Activated CD4-positive, alpha-beta T cell treated with anti-CD3 and anti-CD28 coated beads for 4 hours (primary cell): ENCODE measurements around the gene INHBE.
A peak's percentile ranks its signal among the peaks of the same experiment; 100 is the strongest.
"Not testable (repeated sequence)": the region's sequence is repeated elsewhere in the genome, so short reads cannot be mapped to it uniquely, and the experiment has no call there.

ENCODE experiments used
- DNase-seq, 2 donors: peaks; one replicate each; pipeline ENCODE4 v3.0.0-alpha.2; 2020

Gene INHBE

GRCh38 chr12:57454566-57455373, at the start of gene INHBE:
INHBE (plus strand) TSS chr12:57455307; CDS start chr12:57455537, 230 bp downstream.
- DNase-seq: no peak

DNA sequence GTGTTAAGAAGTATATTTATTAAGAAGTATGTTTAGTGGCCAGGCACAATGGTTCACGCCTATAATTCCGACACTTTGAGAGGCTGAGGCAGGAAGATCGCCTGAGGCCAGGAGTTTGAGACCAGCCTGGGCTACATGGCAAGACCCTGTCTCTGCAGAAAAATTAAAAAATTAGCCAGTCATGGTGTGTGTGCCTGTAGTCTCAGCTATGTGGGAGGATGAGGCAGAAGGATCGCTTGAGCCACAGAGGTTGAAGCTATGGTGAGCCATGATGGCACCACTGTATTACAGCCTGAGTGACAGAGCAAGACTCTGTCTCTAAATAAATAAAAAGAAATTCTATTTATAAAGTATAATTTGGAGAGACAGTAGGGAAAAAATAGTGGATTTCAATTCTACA, 44.6 kb upstream of the INHBE start:
- DNase-seq: no peak

DNA sequence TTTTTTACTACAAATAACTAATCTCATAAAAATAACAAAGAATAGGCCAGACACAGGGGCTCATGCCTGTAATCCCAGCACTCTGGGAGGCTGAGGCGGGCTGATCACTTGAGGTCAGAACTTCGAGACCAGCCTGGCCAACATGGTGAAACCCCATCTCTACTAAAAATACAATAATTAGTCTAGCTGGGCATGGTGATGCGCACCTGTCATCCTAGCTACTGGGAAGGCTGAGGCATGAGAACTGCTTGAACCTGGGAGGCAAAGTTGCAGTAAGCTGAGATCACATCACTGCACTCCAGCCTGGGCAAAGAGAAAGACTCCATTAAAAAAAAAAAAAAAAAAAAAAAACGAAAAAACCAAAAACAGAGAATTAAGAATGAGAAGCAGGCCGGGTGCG, 40.9 kb upstream of the INHBE start:
- DNase-seq: not testable (repeated sequence)

DNA sequence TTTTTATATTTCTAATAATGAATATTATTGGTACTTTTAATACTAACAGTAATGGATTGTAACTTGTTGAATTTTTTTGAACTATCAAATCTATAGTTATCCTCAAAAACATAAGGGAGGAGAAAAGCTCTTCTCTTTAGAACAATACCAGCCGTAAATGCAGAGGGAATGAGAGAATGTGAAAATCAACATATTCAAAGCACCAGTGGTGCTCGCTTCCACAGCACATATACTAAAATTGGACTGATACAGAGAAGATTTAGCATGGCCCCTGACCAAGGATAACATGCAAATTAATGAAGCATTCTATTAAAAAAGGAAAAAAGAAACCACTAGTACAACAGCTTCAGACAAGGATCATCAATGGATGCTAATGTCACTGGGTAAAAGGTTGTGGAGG, 40.0 kb upstream of the INHBE start:
- DNase-seq: no peak

GRCh38 chr12:57416039-57416996, 38.8 kb upstream of the INHBE start:
- no peak for DNase-seq

GRCh38 chr12:57418255-57418654, 36.9 kb upstream of the INHBE start:
- DNase-seq: no peak

DNA sequence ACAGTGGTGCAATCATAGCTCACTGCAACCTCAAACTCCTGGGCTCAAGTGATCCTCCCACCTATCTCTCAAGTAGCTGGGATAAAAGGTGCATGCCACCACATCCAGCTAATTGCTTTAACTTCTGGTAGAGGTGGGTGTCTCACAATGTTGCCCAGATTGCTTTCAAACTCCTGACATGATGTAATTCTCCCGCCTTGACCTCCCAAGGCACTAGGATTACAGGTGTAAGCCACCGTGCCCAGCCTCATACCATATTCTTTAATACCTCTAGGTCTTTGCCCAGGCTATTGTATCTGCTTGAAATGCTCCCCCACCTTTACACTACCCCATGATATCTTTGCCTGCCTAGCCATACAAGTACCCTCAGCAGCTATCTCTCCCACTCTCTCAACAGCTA, 35.6 kb upstream of the INHBE start:
- no peak for DNase-seq

- DNase-seq: no peak
These were observed 34.6 kb upstream of the INHBE start for GRCh38 chr12:57420482-57420881.

DNA sequence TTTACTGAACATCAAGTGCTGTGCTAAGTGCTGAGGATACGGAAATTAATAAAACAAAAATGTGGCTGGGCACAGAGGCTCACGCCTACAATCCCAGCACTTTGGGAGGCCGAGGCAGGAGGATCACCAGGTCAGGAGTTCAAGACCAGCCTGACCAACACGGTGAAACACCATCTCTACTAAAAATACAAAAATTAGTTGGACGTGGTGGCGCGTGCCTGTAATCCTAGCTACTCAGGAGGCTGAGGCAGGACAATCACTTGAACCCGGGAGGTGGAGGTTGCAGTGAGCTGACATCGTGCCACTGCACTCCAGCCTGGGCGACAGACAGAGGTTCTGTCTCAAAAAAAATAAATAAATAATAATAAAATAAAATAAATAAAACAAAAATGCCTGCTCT, 28.2 kb upstream of the INHBE start:
- not testable (repeated sequence) for DNase-seq

DNA sequence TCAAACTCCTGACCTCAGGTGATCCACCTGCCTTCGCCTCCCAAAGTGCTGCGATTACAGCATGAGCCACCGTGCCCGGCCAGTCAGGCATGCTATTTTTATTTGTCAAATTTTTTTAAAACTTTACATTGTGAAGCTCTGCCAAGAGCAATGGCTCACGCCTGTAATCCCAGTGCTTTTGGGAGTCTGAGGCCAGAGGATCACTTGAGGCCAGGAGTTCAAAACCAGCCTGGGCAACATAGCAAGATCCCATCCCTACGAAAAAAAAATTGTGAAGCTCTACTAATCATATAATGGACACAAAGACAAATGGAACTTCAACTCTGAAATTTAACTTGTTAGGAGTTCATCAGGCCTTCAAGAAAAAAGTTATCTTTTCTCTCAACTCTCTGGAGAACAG, 26.1 kb upstream of the INHBE start:
- DNase-seq: no peak

GRCh38 chr12:57429473-57430111, 25.5 kb upstream of the INHBE start:
- no peak for DNase-seq

- DNase-seq: no peak
These were observed 24.8 kb upstream of the INHBE start for GRCh38 chr12:57430112-57430930.

GRCh38 chr12:57430931-57431566, 24.1 kb upstream of the INHBE start, which contains the start of gene R3HDM2:
R3HDM2 (minus strand) TSS chr12:57431043; CDS start chr12:57310428, 120,615 bp downstream.
- DNase-seq: peak; percentile 94

GRCh38 chr12:57431654-57432188, 23.4 kb upstream of the INHBE start:
- DNase-seq: no peak

DNA sequence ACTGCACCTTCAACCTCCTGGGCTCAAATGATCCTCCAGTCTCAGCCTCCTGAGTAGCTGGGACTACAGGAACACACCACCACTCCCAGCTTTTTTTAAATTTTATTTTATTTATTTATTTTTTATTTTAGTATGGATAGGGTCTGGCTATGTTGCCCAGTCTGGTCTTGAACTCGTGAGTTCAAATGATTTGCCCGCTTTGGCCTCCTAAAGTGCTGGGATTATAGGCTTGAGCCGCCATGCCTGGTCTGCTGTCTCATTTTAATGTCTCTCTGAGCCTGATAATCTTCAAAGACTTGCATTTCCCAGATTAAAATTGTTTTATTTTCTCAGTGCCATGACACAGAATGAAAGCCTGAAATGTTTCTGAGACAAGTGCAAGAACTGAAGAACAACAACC, 21.7 kb upstream of the INHBE start:
- DNase-seq: no peak

- no peak for DNase-seq
These were observed 20.4 kb upstream of the INHBE start, which contains the start of gene INHBC for GRCh38 chr12:57434517-57435223. INHBC (plus strand) TSS chr12:57434784; CDS start chr12:57434887, 103 bp downstream.

GRCh38 chr12:57435293-57435692, 19.8 kb upstream of the INHBE start:
- no peak for DNase-seq

GRCh38 chr12:57438400-57438799, 16.7 kb upstream of the INHBE start:
- no peak for DNase-seq

GRCh38 chr12:57439762-57440266, 15.3 kb upstream of the INHBE start:
- no peak for DNase-seq

- not testable (repeated sequence) for DNase-seq
These were observed 13.7 kb upstream of the INHBE start for GRCh38 chr12:57441393-57441792.
